ENCODE measurements around the gene ACTA1.
"Not testable (repeated sequence)": the region's sequence is repeated elsewhere in the genome, so short reads cannot be mapped to it uniquely, and the experiment has no call there.

Gene ACTA1

DNA sequence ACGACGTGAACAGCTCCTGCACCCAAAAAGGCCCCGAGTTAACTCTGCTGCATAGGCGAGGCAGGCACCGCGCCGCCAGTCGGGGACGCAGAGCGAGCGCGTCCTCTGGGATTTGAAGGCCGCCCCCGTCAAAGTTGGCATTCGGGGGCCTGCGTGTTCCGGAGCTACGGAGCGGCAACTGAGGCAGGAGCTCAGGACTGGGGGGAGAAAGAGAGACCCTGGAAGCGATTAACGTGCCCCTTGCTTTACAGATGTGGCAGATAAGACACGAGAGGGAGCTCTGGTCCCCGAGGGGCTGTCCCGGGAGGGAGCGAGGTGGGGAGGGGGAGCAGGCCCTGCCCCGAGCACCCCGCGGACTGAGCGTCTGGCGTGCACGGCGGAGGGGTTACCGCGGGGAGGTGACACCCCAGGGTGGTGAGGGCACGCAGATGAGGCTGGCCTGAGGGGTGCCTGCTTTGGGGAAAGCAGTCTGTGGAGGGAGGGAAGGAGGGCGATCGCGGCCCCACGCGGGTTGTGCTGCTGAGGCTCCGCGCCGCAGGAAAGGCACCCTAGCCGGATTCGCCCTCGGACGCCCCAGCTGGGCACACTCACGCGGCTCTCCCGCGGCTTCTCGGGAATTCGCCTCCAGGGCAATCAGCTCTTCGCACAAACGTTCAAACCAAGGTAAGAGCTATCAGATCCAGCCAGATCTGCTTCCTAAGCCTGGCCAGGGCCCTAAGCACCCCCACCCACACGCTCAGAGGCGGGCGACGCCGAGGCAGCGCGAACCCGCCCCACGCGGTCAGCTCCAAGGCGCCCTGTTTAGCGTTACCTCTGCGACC lies 26.5 kb downstream of the ACTA1 start:
- no peak for DNase-seq

DNA sequence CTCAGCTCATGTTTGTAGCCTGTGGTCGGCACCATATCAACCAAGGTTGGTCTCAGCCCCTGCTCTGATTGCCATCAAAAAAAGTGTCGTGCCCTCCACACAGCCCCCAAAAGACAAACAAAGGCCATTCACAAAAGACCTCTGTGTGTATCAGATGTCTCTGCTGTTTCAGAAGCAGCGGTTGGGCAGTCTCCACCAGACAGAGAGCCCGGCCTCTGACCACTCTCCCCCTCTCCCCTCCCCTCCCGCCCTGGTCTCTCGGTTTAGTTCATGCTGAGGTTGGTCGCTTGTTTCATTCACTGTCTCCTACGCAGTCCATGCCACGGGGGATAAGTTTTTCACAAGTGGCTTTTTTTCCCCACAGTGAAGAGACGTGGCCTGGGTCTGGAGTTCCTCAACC lies 27.1 kb downstream of the ACTA1 start:
- DNase-seq: no peak

GRCh38 chr1:229403573-229403972 lies 30.3 kb downstream of the ACTA1 start:
- DNase-seq: no peak

GRCh38 chr1:229402993-229403392 lies 30.9 kb downstream of the ACTA1 start:
- no peak for DNase-seq

DNA sequence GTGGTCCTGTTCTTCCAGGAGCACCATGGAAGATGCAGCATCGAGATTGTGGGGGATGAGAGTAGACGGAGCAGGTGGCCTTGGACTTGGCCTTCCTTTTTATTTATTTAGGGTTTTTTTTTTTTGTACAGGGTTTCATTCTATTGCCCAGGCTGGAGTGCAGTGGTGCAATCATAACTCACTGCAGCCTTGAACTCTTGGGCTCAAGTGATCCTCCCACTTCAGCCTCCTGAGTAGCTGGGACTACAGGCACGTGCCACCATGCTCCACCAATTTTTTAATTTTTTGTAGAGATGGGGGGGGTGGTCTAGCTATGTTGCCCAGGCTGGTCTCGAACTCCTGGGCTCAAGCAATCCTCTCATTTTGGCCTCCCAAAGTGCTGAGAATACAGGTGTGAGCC lies 31.6 kb downstream of the ACTA1 start:
- not testable (repeated sequence) for DNase-seq

DNA sequence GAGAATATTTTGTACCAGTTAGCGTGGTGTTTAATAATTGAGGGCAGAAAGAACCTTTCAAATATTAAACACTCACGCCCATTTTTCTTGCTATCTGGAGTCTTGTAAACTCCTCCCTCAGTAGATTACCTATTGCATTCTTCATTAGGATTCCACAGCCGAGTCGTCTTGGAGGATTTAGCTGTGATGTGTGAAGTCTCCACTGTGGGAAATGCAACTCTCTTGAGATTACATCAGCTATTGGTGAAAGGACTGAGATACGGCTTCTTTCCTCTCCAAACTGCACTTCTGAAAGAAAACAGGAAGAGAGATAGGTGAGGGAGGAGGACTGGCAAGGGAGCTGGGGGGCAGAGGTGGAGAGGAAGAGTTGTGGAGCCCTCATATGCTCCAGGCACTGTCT lies 36.1 kb downstream of the ACTA1 start:
- DNase-seq: no peak

DNA sequence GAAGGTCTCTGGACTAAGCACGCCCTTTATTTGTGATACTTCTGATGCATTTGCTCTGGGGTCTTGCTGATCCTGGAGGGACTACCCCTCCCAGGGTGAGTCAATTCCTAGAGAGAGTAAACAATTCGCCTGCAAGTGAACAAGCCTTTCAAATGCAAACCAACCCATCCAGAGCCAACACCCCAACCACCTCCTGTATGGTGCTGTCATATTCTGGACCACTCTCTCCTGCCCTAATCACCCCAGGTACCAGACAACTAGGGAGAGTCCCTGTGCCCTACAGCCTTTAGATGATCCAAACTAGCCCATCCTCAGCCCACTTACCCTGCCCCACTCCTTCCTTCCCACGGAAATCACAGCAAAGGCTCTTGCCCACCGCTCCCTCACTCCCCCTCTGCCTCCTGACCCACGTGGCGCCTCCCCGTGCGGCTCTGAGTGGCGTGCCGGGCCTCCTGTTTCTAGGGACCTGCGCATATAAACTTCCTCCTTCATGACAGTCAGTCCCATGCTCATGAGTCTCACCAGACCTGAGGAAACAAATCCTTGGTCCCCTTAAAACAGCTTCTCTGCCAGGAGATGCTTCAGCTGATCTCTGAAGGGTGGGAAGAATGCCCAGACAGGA lies 37.2 kb downstream of the ACTA1 start:
- no peak for DNase-seq

DNA sequence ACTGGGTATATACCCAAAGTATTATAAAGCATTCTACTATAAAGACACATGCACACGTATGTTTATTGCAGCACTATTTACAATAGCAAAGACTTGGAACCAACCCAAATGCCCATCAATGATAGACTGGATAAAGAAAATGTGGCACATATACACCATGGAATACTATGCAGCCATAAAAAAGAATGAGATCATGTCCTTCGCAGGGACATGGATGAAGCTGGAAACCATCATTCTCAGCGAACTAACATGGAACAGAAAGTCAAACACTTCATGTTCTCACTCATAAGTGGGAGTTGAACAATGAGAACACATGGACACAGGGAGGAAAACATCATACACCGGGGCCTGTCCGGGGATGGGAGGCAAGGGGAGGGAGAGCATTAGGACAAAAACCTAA lies 39.4 kb downstream of the ACTA1 start:
- not testable (repeated sequence) for DNase-seq

DNA sequence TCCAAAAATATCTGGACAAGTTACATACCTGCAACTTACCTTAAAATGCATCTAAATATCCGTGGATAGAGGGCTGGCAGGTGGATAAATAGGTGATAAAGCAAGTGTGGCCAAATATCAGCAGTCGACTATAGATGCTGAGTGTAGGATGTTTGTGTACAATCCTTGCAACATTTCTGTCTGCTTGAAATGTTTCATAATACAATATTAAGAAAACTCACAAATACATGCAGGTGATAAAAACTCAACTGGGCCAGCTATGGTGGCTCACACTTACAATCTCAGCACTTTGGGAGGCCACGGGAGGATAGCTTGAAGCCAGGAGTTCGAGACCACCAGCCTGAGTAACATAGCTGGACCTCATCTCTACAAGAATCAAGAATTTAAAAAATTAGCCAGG lies 41.0 kb downstream of the ACTA1 start:
- no peak for DNase-seq

DNA sequence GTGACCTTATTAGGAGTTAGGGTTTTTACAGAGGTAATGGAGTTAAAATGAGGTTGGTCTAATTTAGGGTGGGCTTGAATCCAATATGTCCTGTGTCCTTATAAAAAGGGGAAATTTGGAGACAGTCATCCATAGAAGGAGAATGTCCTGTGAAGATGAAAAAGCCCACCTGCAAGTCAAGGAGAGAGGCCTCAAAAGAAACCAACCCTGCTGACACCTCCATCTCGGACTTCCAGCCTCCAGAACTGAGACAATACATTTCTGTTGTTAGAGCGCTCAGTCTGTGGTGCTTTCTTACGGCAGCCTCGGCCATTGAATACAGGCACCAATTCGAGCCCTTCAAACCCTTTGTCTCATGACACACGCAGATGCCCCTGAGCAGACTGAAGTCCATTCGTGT lies 43.8 kb downstream of the ACTA1 start:
- no peak for DNase-seq

GRCh38 chr1:229388897-229389580 lies 44.9 kb downstream of the ACTA1 start:
- DNase-seq: no peak

DNA sequence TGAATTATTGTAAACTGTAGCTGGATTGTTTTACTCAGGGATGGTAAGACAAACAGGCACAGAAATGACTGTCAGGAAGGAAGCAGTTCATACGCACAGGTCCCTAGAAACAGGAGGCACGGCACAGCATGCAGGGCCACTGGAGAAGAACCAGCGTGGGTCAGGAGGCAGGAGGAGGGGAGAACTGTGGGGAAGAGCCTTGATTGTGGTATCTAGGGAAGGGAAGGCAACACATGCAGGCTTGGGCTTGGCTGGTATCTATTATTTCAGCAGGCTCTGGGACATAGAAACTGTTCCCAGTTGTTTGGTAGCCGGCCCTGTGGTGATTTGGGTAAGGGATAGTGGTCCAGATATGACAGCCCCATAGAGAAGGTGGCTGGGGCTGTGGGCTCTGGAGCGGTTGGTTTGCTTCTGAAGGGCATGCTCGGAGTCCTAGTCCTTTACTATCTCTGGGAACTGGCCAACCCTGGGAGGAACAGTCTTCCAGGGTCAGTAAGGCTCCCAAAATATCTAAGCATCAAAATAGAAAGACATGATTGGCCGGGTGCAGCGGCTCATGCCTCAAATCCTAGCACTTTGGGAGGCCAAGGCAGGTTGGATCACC lies 47.9 kb downstream of the ACTA1 start:
- DNase-seq: no peak

GRCh38 chr1:229384822-229385221 lies 49.1 kb downstream of the ACTA1 start:
- no peak for DNase-seq

- DNase-seq: no peak
Observed at GRCh38 chr1:229383961-229384360, 49.9 kb downstream of the ACTA1 start.

DNA sequence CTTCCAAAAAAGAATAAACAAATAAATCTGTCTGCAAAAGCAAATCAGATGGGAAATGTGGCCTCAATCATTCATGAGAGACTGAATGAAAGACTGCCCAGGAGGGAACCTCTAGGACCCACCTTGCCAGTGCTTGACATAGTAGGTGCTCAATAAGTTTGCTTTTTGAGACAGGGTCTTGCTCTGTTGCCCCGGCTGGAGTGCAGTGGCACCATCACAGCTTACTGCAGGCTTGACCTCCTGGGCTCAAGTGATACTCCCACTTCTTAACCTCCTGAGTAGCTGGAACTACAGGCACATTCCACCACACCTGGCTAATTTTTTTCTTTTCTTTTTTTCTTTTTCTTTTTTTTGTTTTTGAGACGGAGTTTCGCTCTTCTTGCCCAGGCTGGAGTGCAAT lies 50.7 kb downstream of the ACTA1 start:
- DNase-seq: no peak

Measured in activated effector memory CD4-positive, alpha-beta T cell treated with Interleukin-2 at 50 U/mL for 16 hours (primary cell).